22Rv1 (cell line): ENCODE data around the gene CKS1B.

Experiments
- H3K27ac ChIP-seq: fragments of 450-650 bp; 2 replicates; pipeline ENCODE4 v1.5.1; 2017
- ZFX ChIP-seq: fragments of 450-650 bp; IDR thresholded peaks from 2 replicates; pipeline ENCODE4 v1.6.1; 2017; ENCODE audit warnings: antibody characterized with exemption, borderline replicate concordance
- TF ChIP-seq, protein P1 (sequence below): fragments of 450-650 bp; IDR thresholded peaks from 2 replicates; pipeline ENCODE4 v1.5.1; 2017; ENCODE audit warnings: mild to moderate bottlenecking

Gene CKS1B

DNA sequence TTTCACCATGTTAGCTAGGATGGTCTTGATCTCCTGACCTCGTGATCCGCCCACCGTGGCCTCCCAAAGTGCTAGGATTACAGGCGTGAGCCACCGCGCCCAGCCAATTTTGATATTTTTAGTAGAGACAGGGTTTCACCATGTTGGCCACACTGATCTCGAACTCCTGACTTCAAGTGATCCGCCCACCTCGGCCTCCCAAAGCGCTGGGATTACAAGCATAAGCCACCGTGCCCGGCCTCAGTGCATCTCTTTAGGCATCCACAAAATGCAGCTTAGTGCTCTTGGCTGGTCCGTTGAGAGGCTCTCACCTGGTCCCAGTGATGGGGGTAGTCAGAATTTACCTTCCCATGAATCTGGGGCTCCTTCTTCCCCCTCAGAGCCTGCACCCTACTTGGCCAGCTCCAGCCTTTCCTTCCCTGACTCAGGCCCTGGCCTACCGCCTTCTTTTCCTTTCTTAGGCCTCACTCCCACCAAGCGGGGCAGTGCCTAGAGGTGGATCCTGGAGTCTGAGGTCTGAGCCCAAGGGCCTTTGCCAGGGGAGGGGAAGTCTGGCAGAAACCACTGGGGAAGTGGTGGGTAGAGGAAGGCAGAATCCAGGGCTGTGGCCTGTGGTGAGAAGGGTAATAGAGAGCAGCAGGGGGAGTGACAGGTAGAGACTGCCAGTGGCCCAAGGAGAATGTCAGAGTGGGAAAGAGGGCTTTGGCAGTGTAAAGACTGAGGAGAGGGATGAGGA lies 22.7 kb downstream of the CKS1B start:
- H3K27ac ChIP-seq, result peak overlapping the region; percentile 47
- no peak for TF ChIP-seq ZFX
- TF ChIP-seq, protein P1, sequence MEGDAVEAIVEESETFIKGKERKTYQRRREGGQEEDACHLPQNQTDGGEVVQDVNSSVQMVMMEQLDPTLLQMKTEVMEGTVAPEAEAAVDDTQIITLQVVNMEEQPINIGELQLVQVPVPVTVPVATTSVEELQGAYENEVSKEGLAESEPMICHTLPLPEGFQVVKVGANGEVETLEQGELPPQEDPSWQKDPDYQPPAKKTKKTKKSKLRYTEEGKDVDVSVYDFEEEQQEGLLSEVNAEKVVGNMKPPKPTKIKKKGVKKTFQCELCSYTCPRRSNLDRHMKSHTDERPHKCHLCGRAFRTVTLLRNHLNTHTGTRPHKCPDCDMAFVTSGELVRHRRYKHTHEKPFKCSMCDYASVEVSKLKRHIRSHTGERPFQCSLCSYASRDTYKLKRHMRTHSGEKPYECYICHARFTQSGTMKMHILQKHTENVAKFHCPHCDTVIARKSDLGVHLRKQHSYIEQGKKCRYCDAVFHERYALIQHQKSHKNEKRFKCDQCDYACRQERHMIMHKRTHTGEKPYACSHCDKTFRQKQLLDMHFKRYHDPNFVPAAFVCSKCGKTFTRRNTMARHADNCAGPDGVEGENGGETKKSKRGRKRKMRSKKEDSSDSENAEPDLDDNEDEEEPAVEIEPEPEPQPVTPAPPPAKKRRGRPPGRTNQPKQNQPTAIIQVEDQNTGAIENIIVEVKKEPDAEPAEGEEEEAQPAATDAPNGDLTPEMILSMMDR, result no peak

DNA sequence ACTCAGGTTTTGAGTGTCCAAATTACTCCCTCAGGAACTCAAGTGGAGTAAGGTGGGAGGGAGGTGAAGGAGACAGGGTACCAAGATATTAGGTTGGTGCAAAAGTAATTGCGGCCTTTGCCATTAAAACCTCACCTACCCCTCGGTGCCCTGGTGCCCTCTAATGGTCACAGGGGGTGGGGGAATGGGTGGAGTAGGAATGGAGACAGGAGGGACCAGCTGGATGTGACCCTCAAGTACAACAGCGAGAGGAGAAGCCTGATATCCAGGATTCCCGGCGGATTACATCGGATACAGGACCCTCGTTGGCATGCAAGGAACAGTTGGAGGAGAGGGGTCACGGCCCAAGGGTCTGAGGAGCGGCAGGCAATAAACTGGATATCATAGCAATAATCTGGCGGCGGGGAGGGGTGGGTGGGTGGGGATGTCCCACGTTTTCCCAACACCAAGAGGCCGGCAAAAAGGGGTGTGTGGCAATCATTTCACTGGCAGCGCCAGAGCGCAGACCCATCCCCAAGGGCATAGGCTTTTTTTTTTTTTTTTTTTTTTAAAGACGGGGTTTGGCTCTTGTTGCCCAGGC lies 23.8 kb downstream of the CKS1B start:
- TF ChIP-seq, protein P1, result no peak; the same call in 1 of the 2 replicates
- TF ChIP-seq ZFX, result no peak

GRCh38 chr1:154998818-154999570 lies 24.5 kb downstream of the CKS1B start:
- peak overlapping the region; percentile 98 for H3K27ac ChIP-seq
- TF ChIP-seq, protein P1, result peak; percentile 98
- TF ChIP-seq ZFX, result no peak

More for the DNA sequence above, 23.8 kb downstream of the CKS1B start:
- peak overlapping the region; percentile 98 for H3K27ac ChIP-seq

GRCh38 chr1:154999571-155000410 lies 25.3 kb downstream of the CKS1B start:
- TF ChIP-seq, protein P1, result no peak
- TF ChIP-seq ZFX, result no peak
- H3K27ac ChIP-seq, result peak overlapping the region; percentile 98

DNA sequence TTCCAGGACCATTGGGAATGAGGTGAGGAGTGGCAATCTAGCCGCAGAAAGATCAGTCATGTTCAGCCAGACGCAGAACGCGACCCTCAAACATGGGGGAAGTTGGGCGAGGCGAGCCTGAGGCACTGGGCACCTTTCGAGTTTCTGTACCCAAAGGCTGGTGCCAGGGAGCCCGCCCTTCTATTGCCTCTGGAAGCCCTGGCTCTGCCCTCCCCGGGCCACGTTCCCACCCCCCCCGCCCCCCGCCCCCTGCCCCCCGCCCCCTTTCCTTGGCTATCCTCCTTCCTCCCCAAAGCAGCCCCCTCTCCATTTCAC lies 25.9 kb downstream of the CKS1B start:
- H3K27ac ChIP-seq, result peak overlapping the region; percentile 98
- TF ChIP-seq ZFX, result no peak
- TF ChIP-seq, protein P1, result no peak

DNA sequence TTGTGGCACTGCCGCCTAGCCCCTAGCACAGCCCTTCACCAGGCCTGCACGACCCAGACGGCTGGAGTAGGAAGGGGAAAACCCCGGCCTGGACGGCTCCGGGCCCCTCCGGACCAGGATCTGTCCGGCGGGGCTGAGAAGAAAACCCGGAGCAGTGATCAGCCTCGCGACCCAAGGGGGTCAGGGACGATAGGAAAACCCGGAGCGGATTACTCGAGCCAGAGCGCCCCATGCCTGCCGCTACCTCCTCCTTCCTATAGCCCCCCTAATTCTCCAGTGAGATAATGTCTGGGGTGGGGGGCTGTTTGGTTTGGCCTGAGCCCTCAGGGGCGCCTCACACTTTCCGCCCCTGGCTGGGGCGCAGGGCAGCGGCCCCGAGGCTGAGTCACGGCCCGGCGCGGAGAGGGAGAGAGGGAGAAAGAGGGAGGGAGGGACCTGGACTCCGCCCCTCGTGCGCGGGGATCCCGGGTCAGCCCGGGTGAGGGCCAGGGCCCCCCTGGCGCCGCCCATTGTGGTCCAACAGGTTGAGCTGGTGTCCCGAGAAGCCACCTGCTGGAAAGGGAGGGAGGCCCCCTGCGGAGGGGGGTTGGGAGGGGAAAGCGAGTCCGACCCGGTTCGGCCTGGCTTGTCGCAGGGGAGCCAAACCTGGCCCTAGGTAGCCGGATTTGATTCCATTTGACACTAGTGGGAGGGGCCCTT lies 26.4 kb downstream of the CKS1B start:
- no peak for TF ChIP-seq ZFX
- TF ChIP-seq, protein P1, result no peak

More for the DNA sequence above, 26.4 kb downstream of the CKS1B start:
- H3K27ac ChIP-seq, result peak overlapping the region; percentile 98
